ENCODE measurements around the gene UCKL1.

Gene UCKL1

DNA sequence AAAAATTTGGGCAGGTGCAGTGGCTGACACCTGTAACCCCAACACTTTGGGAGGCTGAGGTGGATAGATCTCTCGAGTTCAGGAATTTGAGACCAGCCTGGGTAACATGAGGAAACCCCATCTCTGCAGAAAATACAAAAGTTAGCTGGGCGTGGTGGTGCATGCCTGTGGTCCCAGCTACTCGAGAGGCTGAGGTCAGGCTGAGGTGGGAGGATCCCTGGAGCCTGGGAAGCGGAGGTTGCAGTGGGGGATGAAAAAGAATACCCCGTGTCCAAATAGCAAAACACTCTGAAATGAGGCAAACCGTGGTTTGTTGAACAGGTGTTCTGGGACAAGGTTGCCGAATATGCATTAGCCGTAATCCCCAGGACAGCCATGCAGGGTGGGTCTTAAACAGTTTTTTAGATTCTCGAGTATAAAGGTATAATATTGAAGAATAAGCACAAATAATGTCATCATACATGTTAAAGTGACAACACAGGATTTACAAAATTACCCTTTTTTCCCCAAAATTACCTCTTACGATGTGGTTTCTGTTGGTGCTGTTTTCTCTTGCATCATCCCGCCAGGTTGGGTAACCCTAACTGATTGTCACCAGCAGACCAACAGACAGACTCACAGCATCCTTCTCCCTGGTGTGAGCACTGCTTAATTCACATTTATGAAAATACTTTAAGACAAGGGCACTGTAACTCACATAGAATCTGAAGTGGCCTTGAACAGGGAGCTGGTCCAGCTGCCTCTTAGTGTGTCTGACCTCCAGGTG lies 52.2 kb downstream of the UCKL1 start:
- no peak overlapping the region for H3K4me3 ChIP-seq (ENCODE audit: low read length)
- no peaks in the 10 kb centered on the region for H3K9me3 ChIP-seq (replicated peaks; ENCODE audit: insufficient read depth, low read length)
- no peak overlapping the region for H3K4me2 ChIP-seq (ENCODE audit: low read depth, low read length)
- TF ChIP-seq EZH2 (optimal IDR thresholded peaks at IDR 0.05; ENCODE audit: low read depth, low read length) (no peak), EZH2phosphoT487 (IDR thresholded peaks at IDR 0.05; ENCODE audit: low read length) (no peak)
- TF ChIP-seq, protein P1, sequence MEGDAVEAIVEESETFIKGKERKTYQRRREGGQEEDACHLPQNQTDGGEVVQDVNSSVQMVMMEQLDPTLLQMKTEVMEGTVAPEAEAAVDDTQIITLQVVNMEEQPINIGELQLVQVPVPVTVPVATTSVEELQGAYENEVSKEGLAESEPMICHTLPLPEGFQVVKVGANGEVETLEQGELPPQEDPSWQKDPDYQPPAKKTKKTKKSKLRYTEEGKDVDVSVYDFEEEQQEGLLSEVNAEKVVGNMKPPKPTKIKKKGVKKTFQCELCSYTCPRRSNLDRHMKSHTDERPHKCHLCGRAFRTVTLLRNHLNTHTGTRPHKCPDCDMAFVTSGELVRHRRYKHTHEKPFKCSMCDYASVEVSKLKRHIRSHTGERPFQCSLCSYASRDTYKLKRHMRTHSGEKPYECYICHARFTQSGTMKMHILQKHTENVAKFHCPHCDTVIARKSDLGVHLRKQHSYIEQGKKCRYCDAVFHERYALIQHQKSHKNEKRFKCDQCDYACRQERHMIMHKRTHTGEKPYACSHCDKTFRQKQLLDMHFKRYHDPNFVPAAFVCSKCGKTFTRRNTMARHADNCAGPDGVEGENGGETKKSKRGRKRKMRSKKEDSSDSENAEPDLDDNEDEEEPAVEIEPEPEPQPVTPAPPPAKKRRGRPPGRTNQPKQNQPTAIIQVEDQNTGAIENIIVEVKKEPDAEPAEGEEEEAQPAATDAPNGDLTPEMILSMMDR (IDR thresholded peaks at IDR 0.05; ENCODE audit: low read length) = no peak
- H3K79me2 ChIP-seq (ENCODE audit: low read length) = peaks cover 68% of the 10 kb centered on the region
- H2AFZ ChIP-seq (ENCODE audit: low read length) = no peak overlapping the region
- H3K27me3 ChIP-seq (replicated peaks; ENCODE audit: insufficient read depth, low read length) = no peaks in the 10 kb centered on the region
- no peaks in the 10 kb centered on the region for H3K36me3 ChIP-seq (replicated peaks; ENCODE audit: insufficient read depth, low read length)
- no peak overlapping the region for H3K27ac ChIP-seq (ENCODE audit: low read length)
- no peak for DNase-seq
- H3K9ac ChIP-seq (ENCODE audit: low read length) = no peak overlapping the region
- no peaks in the 10 kb centered on the region for H3K4me1 ChIP-seq (ENCODE audit: low read length)
- H3K9me2 ChIP-seq (replicated peaks; ENCODE audit: insufficient read depth, low read length) = no peaks in the 10 kb centered on the region
- no peaks in the 10 kb centered on the region for H3F3A ChIP-seq (ENCODE audit: insufficient read depth, low read length)
- H4K20me1 ChIP-seq (ENCODE audit: insufficient read depth, low read length) = no peaks in the 10 kb centered on the region; the same call in 1 of the 2 replicates

DNA sequence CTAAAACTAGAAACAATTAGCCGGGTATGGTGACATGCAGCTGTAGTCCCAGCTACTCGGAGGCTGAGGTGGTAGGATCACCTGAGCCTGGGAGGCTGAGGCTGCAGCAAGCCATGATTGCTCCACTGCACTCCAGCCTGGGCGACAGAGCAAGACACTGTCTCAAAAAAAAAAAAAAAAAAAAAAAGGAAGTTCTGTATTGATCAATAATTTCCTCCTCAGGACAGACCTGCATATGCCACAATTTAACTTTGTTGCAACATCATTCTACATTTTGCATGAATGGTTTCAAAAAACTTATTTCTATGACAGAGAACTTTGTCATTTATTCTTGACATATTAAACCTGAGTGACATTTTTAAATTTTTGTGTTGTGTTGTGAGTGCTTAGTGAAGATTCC lies 55.8 kb downstream of the UCKL1 start:
- Histone ChIP-seq H3K27me3 (replicated peaks; ENCODE audit: insufficient read depth, low read length) (no peaks in the 10 kb centered on the region), H3K4me1 (ENCODE audit: low read length) (peaks cover 7% of the 10 kb centered on the region), H4K20me1 (ENCODE audit: insufficient read depth, low read length) (peaks cover 11% of the 10 kb centered on the region), H3K79me2 (ENCODE audit: low read length) (peaks cover 77% of the 10 kb centered on the region), H3K4me2 (ENCODE audit: low read depth, low read length) (no peak overlapping the region), H3K9me3 (replicated peaks; ENCODE audit: insufficient read depth, low read length) (no peaks in the 10 kb centered on the region), H3K9ac (ENCODE audit: low read length) (no peak overlapping the region), H2AFZ (ENCODE audit: low read length) (no peak overlapping the region), H3K9me2 (replicated peaks; ENCODE audit: insufficient read depth, low read length) (no peaks in the 10 kb centered on the region), H3K4me3 (ENCODE audit: low read length) (no peak overlapping the region), H3K27ac (ENCODE audit: low read length) (no peak overlapping the region), H3K36me3 (replicated peaks; ENCODE audit: insufficient read depth, low read length) (no peaks in the 10 kb centered on the region), H3F3A (ENCODE audit: insufficient read depth, low read length) (peaks cover 7% of the 10 kb centered on the region)
- TF ChIP-seq EZH2 (optimal IDR thresholded peaks at IDR 0.05; ENCODE audit: low read depth, low read length) (no peak), EZH2phosphoT487 (IDR thresholded peaks at IDR 0.05; ENCODE audit: low read length) (no peak)
- TF ChIP-seq, protein P1 (IDR thresholded peaks at IDR 0.05; ENCODE audit: low read length) = no peak
- DNase-seq = no peak

DNA sequence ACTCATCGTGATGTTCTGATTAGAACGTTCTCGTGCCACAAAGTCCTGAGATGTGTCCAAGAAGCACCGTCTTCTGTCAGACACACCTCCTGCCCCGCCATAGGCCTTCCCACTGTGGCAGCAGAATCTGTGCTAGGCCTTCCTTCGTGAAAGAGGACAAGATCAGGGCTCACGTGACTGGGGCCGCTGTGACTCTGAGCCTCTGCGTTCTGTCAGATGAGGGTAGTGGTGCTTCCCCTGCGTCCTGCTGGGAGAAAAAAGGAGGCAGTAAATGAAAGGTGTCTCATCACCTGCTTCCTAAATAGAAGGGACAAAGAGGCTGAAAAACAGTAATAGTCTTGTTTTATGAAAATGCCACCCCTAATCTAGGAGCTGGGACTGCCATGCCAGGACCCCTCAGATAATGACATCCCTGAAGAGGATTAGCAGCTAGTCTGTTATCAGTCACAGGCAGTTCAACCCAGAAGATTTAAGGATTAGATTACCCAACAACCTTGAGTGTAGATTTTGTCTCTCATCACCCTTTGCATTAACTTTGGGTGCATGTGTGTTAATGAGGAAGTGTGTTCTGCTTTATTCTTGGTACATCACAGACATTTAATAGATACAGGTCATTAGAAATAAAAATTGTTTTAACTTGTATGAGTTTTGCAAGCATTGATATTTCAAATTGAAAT lies 57.2 kb downstream of the UCKL1 start:
- TF ChIP-seq EZH2 (optimal IDR thresholded peaks at IDR 0.05; ENCODE audit: low read depth, low read length) = no peak
- no peak for TF ChIP-seq EZH2phosphoT487 (IDR thresholded peaks at IDR 0.05; ENCODE audit: low read length)
- TF ChIP-seq, protein P1 (IDR thresholded peaks at IDR 0.05; ENCODE audit: low read length) = no peak
- Histone ChIP-seq H3K9ac (ENCODE audit: low read length) (no peak overlapping the region), H3K27ac (ENCODE audit: low read length) (no peak overlapping the region)

More for the DNA sequence above, 57.2 kb downstream of the UCKL1 start:
- DNase-seq = no peak
- H3K79me2 ChIP-seq (ENCODE audit: low read length) = peaks cover 73% of the 10 kb centered on the region
- no peak overlapping the region for H3K4me3 ChIP-seq (ENCODE audit: low read length)
- H3K9me2 ChIP-seq (replicated peaks; ENCODE audit: insufficient read depth, low read length) = no peaks in the 10 kb centered on the region
- peaks cover 9% of the 10 kb centered on the region for H3F3A ChIP-seq (ENCODE audit: insufficient read depth, low read length)
- peaks cover 7% of the 10 kb centered on the region for H3K4me1 ChIP-seq (ENCODE audit: low read length)
- H3K9me3 ChIP-seq (replicated peaks; ENCODE audit: insufficient read depth, low read length) = no peaks in the 10 kb centered on the region
- H3K4me2 ChIP-seq (ENCODE audit: low read depth, low read length) = no peak overlapping the region
- H2AFZ ChIP-seq (ENCODE audit: low read length) = no peak overlapping the region
- H3K27me3 ChIP-seq (replicated peaks; ENCODE audit: insufficient read depth, low read length) = no peaks in the 10 kb centered on the region
- peaks cover 11% of the 10 kb centered on the region for H4K20me1 ChIP-seq (ENCODE audit: insufficient read depth, low read length)
- no peaks in the 10 kb centered on the region for H3K36me3 ChIP-seq (replicated peaks; ENCODE audit: insufficient read depth, low read length)
